Ishikawa (cell line): Measurements from ENCODE around the gene ITPR2.

ENCODE experiments used
- CEBPB ChIP-seq: IDR thresholded peaks from 2 replicates; pipeline ENCODE4 v1.6.1; 2012
- CREB1 ChIP-seq: IDR thresholded peaks from 2 replicates; pipeline ENCODE4 v1.6.1; 2012; ENCODE audit warnings: low read depth
- EGR1 ChIP-seq: IDR thresholded peaks from 2 replicates; pipeline ENCODE4 v1.6.1; 2012
- EP300 ChIP-seq: IDR thresholded peaks from 2 replicates; pipeline ENCODE4 v1.6.1; 2012; ENCODE audit warnings: borderline replicate concordance
- FOXM1 ChIP-seq: IDR thresholded peaks from 2 replicates; pipeline ENCODE4 v1.6.1; 2012; ENCODE audit warnings: low read depth, borderline replicate concordance
- NFIC ChIP-seq: IDR thresholded peaks from 2 replicates; pipeline ENCODE4 v1.6.1; 2012
- RAD21 ChIP-seq: IDR thresholded peaks from 2 replicates; pipeline ENCODE4 v1.6.1; 2012; ENCODE audit warnings: low read depth
- TAF1 ChIP-seq: IDR thresholded peaks from 2 replicates; pipeline ENCODE4 v1.6.1; 2012; ENCODE audit warnings: low read depth, mild to moderate bottlenecking
- TCF12 ChIP-seq: IDR thresholded peaks from 2 replicates; pipeline ENCODE4 v1.6.1; 2012; ENCODE audit warnings: low read depth
- TEAD4 ChIP-seq: IDR thresholded peaks from 2 replicates; pipeline ENCODE4 v1.6.1; 2012
- YY1 ChIP-seq: IDR thresholded peaks from 2 replicates; pipeline ENCODE4 v1.6.1; 2012; ENCODE audit warnings: low read depth
- ZBTB7A ChIP-seq: IDR thresholded peaks from 2 replicates; pipeline ENCODE4 v1.6.1; 2012; ENCODE audit warnings: low read depth
- TF ChIP-seq, protein P1 (sequence below): IDR thresholded peaks from 2 replicates; pipeline ENCODE4 v1.6.1; 2012; ENCODE audit warnings: low read depth, mild to moderate bottlenecking
- TF ChIP-seq, protein P2 (sequence below): IDR thresholded peaks from 2 replicates; pipeline ENCODE4 v1.6.1; 2012
- TF ChIP-seq, protein P3 (sequence below): IDR thresholded peaks from 2 replicates; pipeline ENCODE4 v1.6.1; 2012

Gene ITPR2

DNA sequence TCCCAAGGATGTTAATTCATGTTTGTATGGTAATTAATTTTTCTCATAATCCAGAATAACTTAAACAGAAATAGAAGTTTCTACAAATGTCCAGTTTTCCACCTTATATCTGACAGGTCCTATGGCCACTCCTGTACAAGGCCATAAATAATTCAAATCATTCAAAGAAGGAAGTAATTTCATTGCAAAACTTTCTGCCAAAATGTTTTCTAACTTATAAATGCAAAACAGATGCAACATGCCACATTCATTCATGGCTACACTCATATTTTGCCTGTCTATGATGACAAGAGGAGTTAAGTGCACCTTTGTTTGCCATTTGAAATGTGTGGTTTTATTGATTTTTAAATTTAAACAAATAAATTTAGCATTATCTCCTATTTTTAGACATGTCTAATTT, 34.4 kb downstream of the ITPR2 start:
- no peak for TF ChIP-seq EGR1
- TF ChIP-seq CREB1: no peak
- TF ChIP-seq FOXM1: no peak
- no peak for TF ChIP-seq EP300
- TF ChIP-seq NFIC: no peak
- no peak for TF ChIP-seq TAF1
- no peak for TF ChIP-seq ZBTB7A
- TF ChIP-seq YY1: no peak
- no peak for TF ChIP-seq TEAD4

DNA sequence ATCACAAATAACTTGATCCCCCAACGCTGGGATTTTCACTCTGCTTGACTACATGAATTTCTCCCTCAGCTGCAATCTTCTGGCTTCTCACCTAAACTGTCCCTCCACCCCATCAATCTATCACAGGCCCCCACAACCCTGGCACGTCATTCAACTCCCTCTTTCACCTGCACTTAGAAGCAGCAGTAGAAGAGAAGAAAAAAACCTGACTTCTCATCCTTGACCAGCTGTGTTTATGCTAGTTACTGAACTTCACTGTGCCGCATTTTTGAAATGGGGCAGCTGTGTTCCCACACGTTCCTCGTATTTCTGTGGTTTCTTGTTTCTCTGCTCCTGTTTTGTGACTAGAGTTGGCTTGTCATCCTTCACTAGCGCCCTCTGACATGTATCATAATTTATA, 35.0 kb downstream of the ITPR2 start:
- TF ChIP-seq, protein P1, sequence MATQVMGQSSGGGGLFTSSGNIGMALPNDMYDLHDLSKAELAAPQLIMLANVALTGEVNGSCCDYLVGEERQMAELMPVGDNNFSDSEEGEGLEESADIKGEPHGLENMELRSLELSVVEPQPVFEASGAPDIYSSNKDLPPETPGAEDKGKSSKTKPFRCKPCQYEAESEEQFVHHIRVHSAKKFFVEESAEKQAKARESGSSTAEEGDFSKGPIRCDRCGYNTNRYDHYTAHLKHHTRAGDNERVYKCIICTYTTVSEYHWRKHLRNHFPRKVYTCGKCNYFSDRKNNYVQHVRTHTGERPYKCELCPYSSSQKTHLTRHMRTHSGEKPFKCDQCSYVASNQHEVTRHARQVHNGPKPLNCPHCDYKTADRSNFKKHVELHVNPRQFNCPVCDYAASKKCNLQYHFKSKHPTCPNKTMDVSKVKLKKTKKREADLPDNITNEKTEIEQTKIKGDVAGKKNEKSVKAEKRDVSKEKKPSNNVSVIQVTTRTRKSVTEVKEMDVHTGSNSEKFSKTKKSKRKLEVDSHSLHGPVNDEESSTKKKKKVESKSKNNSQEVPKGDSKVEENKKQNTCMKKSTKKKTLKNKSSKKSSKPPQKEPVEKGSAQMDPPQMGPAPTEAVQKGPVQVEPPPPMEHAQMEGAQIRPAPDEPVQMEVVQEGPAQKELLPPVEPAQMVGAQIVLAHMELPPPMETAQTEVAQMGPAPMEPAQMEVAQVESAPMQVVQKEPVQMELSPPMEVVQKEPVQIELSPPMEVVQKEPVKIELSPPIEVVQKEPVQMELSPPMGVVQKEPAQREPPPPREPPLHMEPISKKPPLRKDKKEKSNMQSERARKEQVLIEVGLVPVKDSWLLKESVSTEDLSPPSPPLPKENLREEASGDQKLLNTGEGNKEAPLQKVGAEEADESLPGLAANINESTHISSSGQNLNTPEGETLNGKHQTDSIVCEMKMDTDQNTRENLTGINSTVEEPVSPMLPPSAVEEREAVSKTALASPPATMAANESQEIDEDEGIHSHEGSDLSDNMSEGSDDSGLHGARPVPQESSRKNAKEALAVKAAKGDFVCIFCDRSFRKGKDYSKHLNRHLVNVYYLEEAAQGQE: no peak
- TF ChIP-seq FOXM1: no peak
- TF ChIP-seq RAD21: no peak
- TF ChIP-seq TAF1: no peak
- TF ChIP-seq TCF12: no peak
- no peak for TF ChIP-seq CEBPB
- no peak for TF ChIP-seq EP300
- TF ChIP-seq CREB1: no peak
- TF ChIP-seq, protein P2, sequence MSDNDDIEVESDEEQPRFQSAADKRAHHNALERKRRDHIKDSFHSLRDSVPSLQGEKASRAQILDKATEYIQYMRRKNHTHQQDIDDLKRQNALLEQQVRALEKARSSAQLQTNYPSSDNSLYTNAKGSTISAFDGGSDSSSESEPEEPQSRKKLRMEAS: no peak
- TF ChIP-seq, protein P3, sequence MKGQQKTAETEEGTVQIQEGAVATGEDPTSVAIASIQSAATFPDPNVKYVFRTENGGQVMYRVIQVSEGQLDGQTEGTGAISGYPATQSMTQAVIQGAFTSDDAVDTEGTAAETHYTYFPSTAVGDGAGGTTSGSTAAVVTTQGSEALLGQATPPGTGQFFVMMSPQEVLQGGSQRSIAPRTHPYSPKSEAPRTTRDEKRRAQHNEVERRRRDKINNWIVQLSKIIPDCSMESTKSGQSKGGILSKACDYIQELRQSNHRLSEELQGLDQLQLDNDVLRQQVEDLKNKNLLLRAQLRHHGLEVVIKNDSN: no peak
- no peak for TF ChIP-seq YY1
- no peak for TF ChIP-seq ZBTB7A
- TF ChIP-seq NFIC: no peak
- no peak for TF ChIP-seq TEAD4
- no peak for TF ChIP-seq EGR1

DNA sequence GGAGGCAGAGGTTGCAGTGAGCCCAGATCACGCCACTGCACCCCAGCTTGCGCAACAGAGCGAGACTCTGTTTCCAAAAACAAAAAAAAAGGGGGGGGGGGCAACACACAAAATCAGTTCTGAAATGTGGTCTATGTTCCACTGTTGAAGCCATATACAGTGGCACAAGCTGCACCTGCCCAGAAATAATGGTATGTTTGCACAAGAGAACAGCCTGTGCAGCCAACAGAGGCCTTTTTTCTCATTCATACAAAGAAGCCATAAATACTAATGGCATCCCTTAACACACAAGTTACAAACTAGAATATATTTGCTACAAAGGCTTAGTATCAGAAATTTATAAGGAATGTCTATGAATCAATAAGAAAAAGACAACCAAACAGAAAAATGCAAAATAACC, 37.1 kb downstream of the ITPR2 start:
- no peak for TF ChIP-seq CREB1
- TF ChIP-seq, protein P1: no peak
- TF ChIP-seq CEBPB: 0 out of 2 replicates have a peak, but pooled peaks have one; percentile 24
- TF ChIP-seq TAF1: no peak
- TF ChIP-seq, protein P2: no peak
- TF ChIP-seq RAD21: no peak
- no peak for TF ChIP-seq ZBTB7A
- TF ChIP-seq EGR1: no peak

DNA sequence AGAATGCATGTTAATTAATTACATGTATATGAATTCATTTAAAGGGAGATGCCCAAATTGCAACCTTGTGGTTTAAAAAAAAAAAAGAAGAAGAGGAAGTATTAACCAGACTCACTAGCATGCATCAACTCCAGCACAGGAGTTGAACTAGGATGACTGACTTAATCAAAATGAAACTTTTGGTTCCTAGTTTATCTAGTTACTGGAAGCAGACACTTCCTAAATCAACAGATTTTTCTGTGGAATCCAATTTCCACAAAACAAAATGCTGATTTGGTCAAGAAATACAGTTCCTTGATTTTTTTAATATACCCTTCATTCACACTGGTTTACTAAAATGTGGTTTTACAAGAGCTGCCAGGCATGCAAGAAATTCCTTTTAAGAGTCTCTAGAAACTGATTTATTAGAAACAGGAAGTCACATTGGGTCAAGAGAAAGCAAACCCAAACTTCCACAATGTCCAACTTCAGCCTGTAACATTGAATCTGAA, 41.6 kb downstream of the ITPR2 start:
- TF ChIP-seq YY1 (no peak), FOXM1 (no peak), EP300 (no peak), TEAD4 (no peak), CEBPB (no peak), RAD21 (no peak), TCF12 (no peak), NFIC (no peak), TAF1 (no peak), CREB1 (no peak), EGR1 (no peak), ZBTB7A (no peak)
- TF ChIP-seq, protein P3: no peak
- TF ChIP-seq, protein P1: no peak
- TF ChIP-seq, protein P2: no peak
